ENCODE measurements around the gene CHI3L2. TPM values are rescaled to one million over a fixed set of nuclear protein-coding genes. Genes with fewer than 3 reads are reported as not detected.
A peak's percentile ranks its signal among the peaks of the same experiment; 100 is the strongest.

CHI3L2 gene
- total and polyA plus RNA-seq, 3 donors from 2014 or later: 0.55 to 5.0 (median 4.3) TPM

GRCh38 chr1:111197598-111198284 is 29.8 kb upstream of the CHI3L2 start:
- no peak for TF ChIP-seq POLR2A (IDR thresholded peaks at IDR 0.05)
- no peak for TF ChIP-seq CTCF (IDR thresholded peaks at IDR 0.05)
- Histone ChIP-seq H3K4me3 (no peak overlapping the region), H3K36me3 (ENCODE audit: low read depth, missing control alignments) (no peaks in the 10 kb centered on the region), H3K27me3 (no peaks in the 10 kb centered on the region), H3K4me1 (peaks cover 12% of the 10 kb centered on the region), H3K9me3 (no peaks in the 10 kb centered on the region), H3K27ac (no peak overlapping the region)
- DNase-seq: no peak
- intact Hi-C loops (cut with DNase I; ENCODE audit: low total_unique reads): no loop called here
- WGBS, 2 donors: 72 to 86% methylated on average over 3 to 6 of the region's 6 CpGs

- H3K27ac ChIP-seq: no peak overlapping the region
- intact Hi-C loops (cut with DNase I; ENCODE audit: low total_unique reads): no loop called here
Measured at GRCh38 chr1:111198836-111199235, 28.7 kb upstream of the CHI3L2 start.

GRCh38 chr1:111199329-111199728 is 28.2 kb upstream of the CHI3L2 start:
- no peaks in the 10 kb centered on the region for H3K36me3 ChIP-seq (ENCODE audit: low read depth, missing control alignments)
- intact Hi-C loops (cut with DNase I; ENCODE audit: low total_unique reads): no loop called here
- no peak overlapping the region for H3K4me3 ChIP-seq
- TF ChIP-seq POLR2A (IDR thresholded peaks at IDR 0.05) (no peak), CTCF (IDR thresholded peaks at IDR 0.05) (no peak)
- peaks cover 12% of the 10 kb centered on the region for H3K4me1 ChIP-seq
- no peak overlapping the region for H3K27ac ChIP-seq
- 55 to 88% methylated on average over 3 of the region's 3 CpGs for WGBS, 2 donors
- no peaks in the 10 kb centered on the region for H3K27me3 ChIP-seq
- no peak for DNase-seq
- H3K9me3 ChIP-seq: no peaks in the 10 kb centered on the region

More at GRCh38 chr1:111198836-111199235, 28.7 kb upstream of the CHI3L2 start:
- H3K36me3 ChIP-seq (ENCODE audit: low read depth, missing control alignments): no peaks in the 10 kb centered on the region
- no peak overlapping the region for H3K4me3 ChIP-seq
- H3K4me1 ChIP-seq: peaks cover 12% of the 10 kb centered on the region
- WGBS, 2 donors: 93 to 100% methylated on average over 5 of the region's 5 CpGs
- DNase-seq: no peak
- no peaks in the 10 kb centered on the region for H3K9me3 ChIP-seq
- no peaks in the 10 kb centered on the region for H3K27me3 ChIP-seq
- TF ChIP-seq POLR2A (IDR thresholded peaks at IDR 0.05) (no peak), CTCF (IDR thresholded peaks at IDR 0.05) (no peak)

GRCh38 chr1:111199881-111200801 is 27.4 kb upstream of the CHI3L2 start, which contains the start of gene DENND2D:
Gene DENND2D, minus strand, starts transcription at chr1:111200646. Its CDS starts 187 bp downstream, at chr1:111200459.
- H3K27ac ChIP-seq: no peak within 1 kb of the TSS

More at GRCh38 chr1:111199881-111200801, 27.4 kb upstream of the CHI3L2 start, which contains the start of gene DENND2D:
- 85 to 89% methylated on average over 15 to 17 of the region's 17 CpGs for WGBS, 2 donors
- no peaks in the 10 kb centered on the region for H3K9me3 ChIP-seq
- H3K4me1 ChIP-seq: peaks cover 10% of the 10 kb centered on the region
- H3K27me3 ChIP-seq: no peaks in the 10 kb centered on the region
- TF ChIP-seq POLR2A (IDR thresholded peaks at IDR 0.05) (no peak), CTCF (IDR thresholded peaks at IDR 0.05) (no peak)
- intact Hi-C loops (cut with DNase I; ENCODE audit: low total_unique reads): no loop called here
- no peaks in the 10 kb centered on the region for H3K36me3 ChIP-seq (ENCODE audit: low read depth, missing control alignments)
- no peak within 1 kb of the TSS for H3K4me3 ChIP-seq
- peak; percentile 67 for DNase-seq
